ENCODE data around the gene FGD3. TPM values are rescaled to one million over a fixed set of nuclear protein-coding genes. Genes with fewer than 3 reads are reported as not detected.

The FGD3 gene
- total and polyA plus RNA-seq, 9 of the 15 experiments (the other 6 are each of a cell fraction or from before 2014, with no cell fraction given): 0.07 to 1.3 (median 0.29) TPM

- H3K36me3 ChIP-seq (ENCODE audit: control insufficient read depth, insufficient read depth, low read length): no peaks in the 10 kb centered on the region
- no peak for ATAC-seq
- H3K4me2 ChIP-seq (ENCODE audit: insufficient read depth, low read length): no peak overlapping the region
- ChIA-PET CTCF (ENCODE audit: low intra/inter-chr PET ratio) (no interaction called here), POLR2A (no interaction called here)
- no peaks in the 10 kb centered on the region for H3K4me1 ChIP-seq (replicated peaks in 1 of 2; ENCODE audit: control insufficient read depth in 2 of 2, insufficient read depth in 2 of 2, low read length in 2 of 2)
- 7% methylated on average over 8 of the region's 8 CpGs for WGBS (ENCODE audit: insufficient coverage, low coverage, missing lambda C conversion rate)
- no peaks in the 10 kb centered on the region for H3K79me2 ChIP-seq (ENCODE audit: control insufficient read depth, insufficient read depth, low read length)
- no peaks in the 10 kb centered on the region for H4K20me1 ChIP-seq (replicated peaks; ENCODE audit: control insufficient read depth, insufficient read depth, low read length)
- H2AFZ ChIP-seq (ENCODE audit: low read depth, low read length): no peak overlapping the region
- FAIRE-seq: no peak
- intact Hi-C loops (cut with micrococcal nuclease): no loop called here
- in situ Hi-C loops (cut with MboI): no loop called here
- no peak for TF ChIP-seq TSHZ1 (CRISPR knock-in tag; IDR thresholded peaks at IDR 0.05)
- no peaks in the 10 kb centered on the region; the same call in 1 of the 2 replicates for H3K9me3 ChIP-seq (replicated peaks; ENCODE audit: control insufficient read depth, insufficient read depth, low read depth, low read length)
- no TSS peak for BruUV-seq (replicated peaks)
- H3K27me3 ChIP-seq (ENCODE audit: control insufficient read depth in 2 of 2, insufficient read depth in 2 of 2, low read length in 2 of 2): peaks cover 45 to 65% of the 10 kb centered on the region in 2 experiments
- H3K4me3 ChIP-seq: no peak overlapping the region
- no peaks in the 10 kb centered on the region for H3K9me1 ChIP-seq (ENCODE audit: control insufficient read depth, insufficient read depth, low read length)
- H3K27ac ChIP-seq (ENCODE audit: extremely low read depth, low read depth, low read length): no peak overlapping the region
- H3K9ac ChIP-seq (ENCODE audit: insufficient read depth in 1 of 2, low read depth in 2 of 2, low read length in 2 of 2): no peak overlapping the region
- no peak for DNase-seq (ENCODE audit: extremely low read depth in 1 of 4, low spot score in 3 of 4)
These were observed 101.5 kb downstream of the FGD3 start for GRCh38 chr9:93048566-93049448.

Data from K562 (cell line).